DOHH2 (cell line): ENCODE results near the gene RNF19B.

Experiments used
- H3F3A ChIP-seq: fragments of 200-600 bp; sonication (generic), shearing (Covaris generic); 2 replicates; pipeline ENCODE4 v1.6.0; 2016; ENCODE audit warnings: antibody characterized with exemption, mild to moderate bottlenecking; ENCODE audit not compliant: control insufficient read depth, insufficient read depth
- H3K27ac ChIP-seq: fragments of 200-600 bp; sonication (generic); 2 replicates; pipeline ENCODE4 v1.5.1; 2014; ENCODE audit warnings: low read depth, mild to moderate bottlenecking, low read length, moderate library complexity
- H3K27me3 ChIP-seq: fragments of 200-600 bp; sonication (generic); 2 replicates; pipeline ENCODE4 v1.6.1; 2014; ENCODE audit warnings: mild to moderate bottlenecking, low read length, mixed read lengths; ENCODE audit not compliant: control insufficient read depth
- H3K36me3 ChIP-seq: fragments of 200-600 bp; sonication (generic); 2 replicates; pipeline ENCODE4 v1.6.1; 2014; ENCODE audit warnings: mild to moderate bottlenecking, low read length, moderate library complexity, mixed read lengths; ENCODE audit not compliant: control insufficient read depth
- H3K4me1 ChIP-seq: fragments of 200-600 bp; sonication (generic); 2 replicates; pipeline ENCODE4 v1.6.1; 2014; ENCODE audit warnings: mild to moderate bottlenecking, low read length, mixed read lengths; ENCODE audit not compliant: control insufficient read depth
- H3K4me2 ChIP-seq: fragments of 200-600 bp; sonication (generic); 2 replicates; pipeline ENCODE4 v1.6.0; 2014; ENCODE audit warnings: mild to moderate bottlenecking, low read length, moderate library complexity
- H3K4me3 ChIP-seq: fragments of 200-600 bp; sonication (generic); 2 replicates; pipeline ENCODE4 v1.5.1; 2014; ENCODE audit warnings: mild to moderate bottlenecking, low read length, mixed read lengths
- H3K79me2 ChIP-seq: fragments of 200-600 bp; sonication (generic); 2 replicates; pipeline ENCODE4 v1.6.1; 2014; ENCODE audit warnings: mild to moderate bottlenecking, low read length, mixed read lengths; ENCODE audit not compliant: control insufficient read depth
- H3K9me2 ChIP-seq: fragments of 200-600 bp; sonication (generic); replicated peaks from 2 replicates; pipeline ENCODE4 v1.6.1; 2014; ENCODE audit warnings: mild to moderate bottlenecking, low read length, mixed read lengths; ENCODE audit not compliant: control insufficient read depth
- H3K9me3 ChIP-seq: fragments of 200-600 bp; sonication (generic); 2 replicates; pipeline ENCODE4 v1.6.1; 2014; ENCODE audit warnings: antibody characterized with exemption, low read length, mixed read lengths; ENCODE audit not compliant: control insufficient read depth, insufficient read depth
- H4K20me1 ChIP-seq: fragments of 200-600 bp; sonication (generic); 2 replicates; pipeline ENCODE4 v1.6.0; 2014; ENCODE audit warnings: low read depth, mild to moderate bottlenecking, antibody characterized with exemption, low read length, moderate library complexity; ENCODE audit not compliant: control insufficient read depth, insufficient read depth
- EZH2phosphoT487 ChIP-seq: fragments of 200-600 bp; sonication (generic); IDR thresholded peaks from 2 replicates; pipeline ENCODE4 v1.6.1; 2017; ENCODE audit warnings: borderline replicate concordance, mild to moderate bottlenecking, antibody characterized with exemption, low read length, moderate library complexity, mixed read lengths
- TF ChIP-seq, protein P1 (sequence below): fragments of 200-600 bp; sonication (generic); IDR thresholded peaks from one replicate; pipeline ENCODE4 v1.5.1; 2014; ENCODE audit warnings: antibody characterized with exemption, mild to moderate bottlenecking, low read depth, low read length; ENCODE audit not compliant: poor library complexity, severe bottlenecking

Gene RNF19B

GRCh38 chr1:32927441-32927840 is 37.2 kb downstream of the RNF19B start:
- no peak overlapping the region for H3K27ac ChIP-seq
- no peaks in the 10 kb centered on the region for H3K9me2 ChIP-seq
- no peaks in the 10 kb centered on the region for H3K4me1 ChIP-seq
- H4K20me1 ChIP-seq, result no peaks in the 10 kb centered on the region
- H3K9me3 ChIP-seq, result no peaks in the 10 kb centered on the region
- H3K36me3 ChIP-seq, result peaks cover 2% of the 10 kb centered on the region; the same call in 1 of the 2 replicates
- peaks cover 43% of the 10 kb centered on the region for H3K27me3 ChIP-seq
- TF ChIP-seq, protein P1, sequence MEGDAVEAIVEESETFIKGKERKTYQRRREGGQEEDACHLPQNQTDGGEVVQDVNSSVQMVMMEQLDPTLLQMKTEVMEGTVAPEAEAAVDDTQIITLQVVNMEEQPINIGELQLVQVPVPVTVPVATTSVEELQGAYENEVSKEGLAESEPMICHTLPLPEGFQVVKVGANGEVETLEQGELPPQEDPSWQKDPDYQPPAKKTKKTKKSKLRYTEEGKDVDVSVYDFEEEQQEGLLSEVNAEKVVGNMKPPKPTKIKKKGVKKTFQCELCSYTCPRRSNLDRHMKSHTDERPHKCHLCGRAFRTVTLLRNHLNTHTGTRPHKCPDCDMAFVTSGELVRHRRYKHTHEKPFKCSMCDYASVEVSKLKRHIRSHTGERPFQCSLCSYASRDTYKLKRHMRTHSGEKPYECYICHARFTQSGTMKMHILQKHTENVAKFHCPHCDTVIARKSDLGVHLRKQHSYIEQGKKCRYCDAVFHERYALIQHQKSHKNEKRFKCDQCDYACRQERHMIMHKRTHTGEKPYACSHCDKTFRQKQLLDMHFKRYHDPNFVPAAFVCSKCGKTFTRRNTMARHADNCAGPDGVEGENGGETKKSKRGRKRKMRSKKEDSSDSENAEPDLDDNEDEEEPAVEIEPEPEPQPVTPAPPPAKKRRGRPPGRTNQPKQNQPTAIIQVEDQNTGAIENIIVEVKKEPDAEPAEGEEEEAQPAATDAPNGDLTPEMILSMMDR, result no peak
- no peak for TF ChIP-seq EZH2phosphoT487
- no peaks in the 10 kb centered on the region for H3K79me2 ChIP-seq
- no peaks in the 10 kb centered on the region for H3F3A ChIP-seq
- no peak overlapping the region for H3K4me2 ChIP-seq
- H3K4me3 ChIP-seq, result no peak overlapping the region

DNA sequence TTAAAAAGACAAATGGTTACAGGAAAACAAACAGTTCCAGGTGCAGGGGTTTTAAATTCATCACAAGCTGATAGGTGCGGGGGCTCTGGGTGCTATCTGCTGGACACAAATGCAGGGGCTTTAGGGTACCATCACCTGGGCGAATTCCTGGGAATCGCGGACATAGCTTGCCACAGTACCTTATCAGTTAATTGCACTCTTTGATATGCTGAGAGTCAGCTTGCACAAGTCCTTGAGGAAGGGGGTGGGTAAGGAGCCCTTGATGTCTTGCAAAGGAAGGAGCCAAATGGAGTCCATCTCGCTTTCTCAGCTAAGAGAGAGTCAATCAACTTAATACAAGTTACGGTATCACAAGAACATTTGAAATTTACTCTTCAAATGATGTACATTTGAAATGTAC is 38.0 kb downstream of the RNF19B start:
- H3K4me3 ChIP-seq, result no peak overlapping the region
- H3K36me3 ChIP-seq, result no peaks in the 10 kb centered on the region
- no peaks in the 10 kb centered on the region for H3K9me3 ChIP-seq
- no peak overlapping the region for H3K4me2 ChIP-seq
- H3K27ac ChIP-seq, result no peak overlapping the region
- no peak for TF ChIP-seq EZH2phosphoT487
- TF ChIP-seq, protein P1, result no peak
- H4K20me1 ChIP-seq, result no peaks in the 10 kb centered on the region
- no peaks in the 10 kb centered on the region for H3F3A ChIP-seq
- peaks cover 43% of the 10 kb centered on the region for H3K27me3 ChIP-seq
- no peaks in the 10 kb centered on the region for H3K9me2 ChIP-seq
- H3K79me2 ChIP-seq, result no peaks in the 10 kb centered on the region
- H3K4me1 ChIP-seq, result no peaks in the 10 kb centered on the region

DNA sequence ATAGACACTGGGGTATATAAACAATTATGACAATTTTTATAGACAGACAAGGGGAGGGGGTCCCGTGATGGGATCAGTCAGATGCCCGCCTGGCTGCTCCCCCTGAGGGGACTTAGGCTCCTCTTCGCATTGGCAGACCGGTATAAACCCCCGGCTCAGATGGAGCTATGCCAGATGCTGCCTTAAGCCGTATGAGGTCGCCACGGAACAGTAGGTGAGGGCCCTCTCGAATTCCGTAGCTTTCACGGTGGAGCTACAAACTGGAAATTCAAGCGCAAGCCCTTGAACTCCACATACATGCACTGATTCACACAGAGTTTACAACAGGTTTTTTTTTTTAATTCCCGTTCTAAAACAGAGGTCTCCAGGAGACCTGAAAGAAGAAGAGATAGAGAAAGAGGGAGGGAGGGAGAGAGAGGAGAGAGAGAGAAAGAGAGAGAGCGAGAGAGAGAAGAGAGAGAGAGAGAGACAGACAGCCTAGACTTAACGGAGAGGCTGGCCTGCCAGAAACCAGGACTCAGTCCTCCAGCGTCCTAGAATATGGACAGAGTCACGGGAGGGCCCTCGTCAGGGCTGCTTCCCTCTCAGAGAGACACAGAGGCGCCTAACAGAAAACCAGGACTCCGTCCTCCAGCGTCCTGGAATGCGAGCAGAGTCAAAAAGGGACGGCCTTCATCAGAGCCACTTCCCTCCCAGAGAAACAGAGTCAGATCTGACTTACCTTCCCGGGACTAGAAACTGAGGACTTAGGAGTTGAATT is 39.0 kb downstream of the RNF19B start:
- H3K79me2 ChIP-seq, result no peaks in the 10 kb centered on the region
- TF ChIP-seq, protein P1, result no peak
- TF ChIP-seq EZH2phosphoT487, result no peak
- H3K27ac ChIP-seq, result no peak overlapping the region
- H3K9me2 ChIP-seq, result no peaks in the 10 kb centered on the region
- H3F3A ChIP-seq, result no peaks in the 10 kb centered on the region
- peaks cover 43% of the 10 kb centered on the region for H3K27me3 ChIP-seq
- H3K4me1 ChIP-seq, result no peaks in the 10 kb centered on the region
- no peak overlapping the region for H3K4me2 ChIP-seq
- H3K9me3 ChIP-seq, result no peaks in the 10 kb centered on the region
- no peaks in the 10 kb centered on the region for H3K36me3 ChIP-seq
- no peak overlapping the region for H3K4me3 ChIP-seq
- no peaks in the 10 kb centered on the region for H4K20me1 ChIP-seq
